Keratinocyte (primary cell): ENCODE measurements around the gene ZNF225. TPM values are rescaled to one million over a fixed set of nuclear protein-coding genes. Genes with fewer than 3 reads are reported as not detected.
A peak's percentile ranks its signal among the peaks of the same experiment; 100 is the strongest.

Experiments used
- DNase-seq: peaks from one replicate; pipeline ENCODE4 v3.0.0-alpha.2; 2011; ENCODE audit warnings: low read depth, missing footprints, low spot score
- FAIRE-seq: peaks from 2 replicates; lab custom pipeline; 2011; peaks lifted over from hg19 to GRCh38; lab: Jason Lieb, UNC
- H2AFZ ChIP-seq: 2 replicates; pipeline ENCODE4 v1.6.0; 2012; ENCODE audit warnings: low read length, control low read depth, inconsistent platforms; ENCODE audit not compliant: control insufficient read depth
- H3K27ac ChIP-seq: 2 replicates; pipeline ENCODE4 v1.5.1; 2011; ENCODE audit warnings: low read length; ENCODE audit not compliant: control insufficient read depth, insufficient read depth
- H3K27me3 ChIP-seq: 3 replicates; pipeline ENCODE4 v1.6.0; 2011; ENCODE audit warnings: low read length; ENCODE audit not compliant: control insufficient read depth, insufficient read depth; ENCODE audit errors: extremely low read depth
- H3K36me3 ChIP-seq, 2 experiments: 2 replicates in 1 of 2; 3 replicates in 1 of 2; pipeline ENCODE4 v1.5.1; 2011; ENCODE audit warnings: low read length in 2 of 2, mild to moderate bottlenecking in 1 of 2; ENCODE audit not compliant: control insufficient read depth in 2 of 2, insufficient read depth in 2 of 2; ENCODE audit errors: extremely low read depth in 1 of 2
- H3K4me1 ChIP-seq: 3 replicates; pipeline ENCODE4 v1.5.1; 2011; ENCODE audit warnings: low read length; ENCODE audit not compliant: control insufficient read depth, insufficient read depth; ENCODE audit errors: extremely low read depth
- H3K4me2 ChIP-seq: 3 replicates; pipeline ENCODE4 v1.6.0; 2011; ENCODE audit warnings: low read depth, low read length; ENCODE audit not compliant: control insufficient read depth, insufficient read depth; ENCODE audit errors: extremely low read depth
- H3K4me3 ChIP-seq, 3 experiments: fragments of 200-600 bp in 1 of 3; sonication (generic) in 1 of 3; 2 replicates in 2 of 3; 3 replicates in 1 of 3; pipeline ENCODE4 v1.5.1; 2011 to 2016; ENCODE audit warnings: low read length in 3 of 3, mild to moderate bottlenecking in 3 of 3, control low read depth in 2 of 3, inconsistent platforms in 1 of 3, low read depth in 1 of 3, mixed read lengths in 1 of 3, mixed run types in 1 of 3, moderate library complexity in 1 of 3; ENCODE audit not compliant: control insufficient read depth in 2 of 3, insufficient read depth in 2 of 3; ENCODE audit errors: extremely low read depth in 1 of 3
- H3K79me2 ChIP-seq: 2 replicates; pipeline ENCODE4 v1.6.0; 2012; ENCODE audit warnings: low read length; ENCODE audit not compliant: control insufficient read depth, insufficient read depth
- H3K9ac ChIP-seq: 3 replicates; pipeline ENCODE4 v1.6.0; 2011; ENCODE audit warnings: low read length; ENCODE audit not compliant: control insufficient read depth, insufficient read depth; ENCODE audit errors: extremely low read depth
- H3K9me1 ChIP-seq: 3 replicates; pipeline ENCODE4 v1.6.0; 2011; ENCODE audit warnings: low read length; ENCODE audit not compliant: control insufficient read depth, insufficient read depth; ENCODE audit errors: extremely low read depth
- H3K9me3 ChIP-seq: 2 replicates; pipeline ENCODE4 v1.5.1; 2012; ENCODE audit warnings: low read depth, low read length; ENCODE audit not compliant: control insufficient read depth
- H4K20me1 ChIP-seq: 3 replicates; pipeline ENCODE4 v1.6.0; 2011; ENCODE audit warnings: low read length; ENCODE audit not compliant: control insufficient read depth, insufficient read depth; ENCODE audit errors: extremely low read depth
- EZH2 ChIP-seq: IDR thresholded peaks from one replicate; pipeline ENCODE4 v1.6.1; 2012; ENCODE audit warnings: inconsistent platforms, mild to moderate bottlenecking, low read length, moderate library complexity
- dilution Hi-C: fragments of 300-500 bp; cut with MboI; formaldehyde crosslinking; loops from one replicate; pipeline ENCODE4 v1.7.0; 2020; ENCODE audit warnings: low sequenced_read_pairs; ENCODE audit not compliant: extremely low pct_ligation_motif_present
- polyA plus RNA-seq, 5 experiments: library from polyadenylated mRNA; depleted of rRNA in 3 of 5; stranded (reverse) in 3 of 5; stranded (forward) in 1 of 5; unstranded in 1 of 5; fragments of >200 nt; gene quantifications; 1 replicate in 1 of 5; 2 replicates in 3 of 5; 3 replicates in 1 of 5; pipeline versions ENCODE4 v1.2.1 to v1.2.3, GENCODE V29; 2011 to 2012; ENCODE audit warnings: missing spikeins in 2 of 5, low read depth in 1 of 5, low replicate concordance in 1 of 5
- TF ChIP-seq, protein P1 (sequence below), 3 experiments: IDR thresholded peaks in 1 of 3; conservative IDR thresholded peaks in 1 of 3; optimal IDR thresholded peaks in 1 of 3; 2 replicates in 2 of 3; 3 replicates in 1 of 3; pipeline versions ENCODE3 to v1.5.1; 2011; ENCODE audit warnings: low read length in 3 of 3, mild to moderate bottlenecking in 3 of 3, moderate library complexity in 2 of 3, control low read depth in 1 of 3, inconsistent platforms in 1 of 3; ENCODE audit not compliant: insufficient read depth in 2 of 3; ENCODE audit errors: extremely low read depth in 1 of 3

The ZNF225 gene
- polyA plus RNA-seq, 1 donor (not counting 4 experiments of a cell fraction or from before 2014, with no cell fraction given): 2.2 TPM

DNA sequence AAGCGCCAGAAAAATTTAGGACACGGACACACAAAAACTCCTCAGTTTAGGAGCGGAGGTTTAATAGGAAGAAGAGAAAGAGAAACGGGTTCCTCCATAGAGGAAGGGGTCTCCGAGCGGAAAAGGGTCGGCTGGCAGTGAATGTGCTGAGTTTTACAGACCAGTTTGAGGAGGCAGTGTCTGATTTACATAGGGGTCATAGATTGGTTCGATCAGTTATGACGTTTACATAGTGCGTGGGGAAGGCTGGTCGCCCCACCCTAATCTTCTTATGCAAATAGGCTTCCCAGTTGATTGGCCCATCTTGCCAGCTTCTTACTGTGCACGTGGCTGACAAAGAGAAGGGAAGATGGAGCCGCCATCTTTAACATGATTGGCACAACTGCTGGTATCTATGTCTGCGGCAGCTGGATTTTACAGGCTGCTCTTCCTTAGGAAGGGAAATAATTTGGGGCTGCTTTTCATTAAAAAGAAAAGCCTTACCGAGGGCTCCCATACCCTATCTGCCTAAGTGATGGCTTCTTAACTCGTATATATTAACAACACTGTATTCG, 1.2 kb upstream of the ZNF225 start:
- H3K9ac ChIP-seq: no peak overlapping the region
- DNase-seq: peak; percentile 33
- FAIRE-seq: peak; percentile 69

DNA sequence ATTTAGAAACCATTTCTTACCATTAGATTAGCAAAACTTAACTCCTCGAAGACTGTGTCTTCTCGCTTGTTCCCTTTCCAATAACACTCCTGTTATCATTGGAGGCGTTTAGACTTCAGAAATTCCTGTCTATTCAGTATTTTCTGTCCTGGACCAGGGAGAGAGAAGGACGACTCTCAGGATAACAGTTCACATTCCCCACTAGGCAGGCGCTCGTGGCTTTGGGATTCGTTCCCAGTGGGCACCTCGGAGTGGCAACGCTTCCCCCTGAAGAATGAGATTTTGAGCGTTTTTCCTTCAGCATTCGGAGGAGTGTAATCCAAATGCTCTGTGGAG, 429 bp upstream of the ZNF225 start:
- TF ChIP-seq EZH2: no peak
- TF ChIP-seq, protein P1, sequence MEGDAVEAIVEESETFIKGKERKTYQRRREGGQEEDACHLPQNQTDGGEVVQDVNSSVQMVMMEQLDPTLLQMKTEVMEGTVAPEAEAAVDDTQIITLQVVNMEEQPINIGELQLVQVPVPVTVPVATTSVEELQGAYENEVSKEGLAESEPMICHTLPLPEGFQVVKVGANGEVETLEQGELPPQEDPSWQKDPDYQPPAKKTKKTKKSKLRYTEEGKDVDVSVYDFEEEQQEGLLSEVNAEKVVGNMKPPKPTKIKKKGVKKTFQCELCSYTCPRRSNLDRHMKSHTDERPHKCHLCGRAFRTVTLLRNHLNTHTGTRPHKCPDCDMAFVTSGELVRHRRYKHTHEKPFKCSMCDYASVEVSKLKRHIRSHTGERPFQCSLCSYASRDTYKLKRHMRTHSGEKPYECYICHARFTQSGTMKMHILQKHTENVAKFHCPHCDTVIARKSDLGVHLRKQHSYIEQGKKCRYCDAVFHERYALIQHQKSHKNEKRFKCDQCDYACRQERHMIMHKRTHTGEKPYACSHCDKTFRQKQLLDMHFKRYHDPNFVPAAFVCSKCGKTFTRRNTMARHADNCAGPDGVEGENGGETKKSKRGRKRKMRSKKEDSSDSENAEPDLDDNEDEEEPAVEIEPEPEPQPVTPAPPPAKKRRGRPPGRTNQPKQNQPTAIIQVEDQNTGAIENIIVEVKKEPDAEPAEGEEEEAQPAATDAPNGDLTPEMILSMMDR (optimal IDR thresholded peaks at IDR 0.05 in 1 of 3, IDR thresholded peaks at IDR 0.05 in 1 of 3, conservative IDR thresholded peaks at IDR 0.05 in 1 of 3; ENCODE audit: extremely low read depth in 1 of 3, insufficient read depth in 2 of 3, low read length in 3 of 3): no peak

More for the DNA sequence above, 1.2 kb upstream of the ZNF225 start:
- peak overlapping the region; percentile 76 to 99 (median 98) for H3K4me3 ChIP-seq
- dilution Hi-C loops: no loop called here
- no peaks in the 10 kb centered on the region for H4K20me1 ChIP-seq
- no peaks in the 10 kb centered on the region for H3K4me1 ChIP-seq
- peak overlapping the region; percentile 91 for H3K4me2 ChIP-seq
- peaks cover 1 to 9% of the 10 kb centered on the region in 2 experiments for H3K36me3 ChIP-seq
- H3K9me1 ChIP-seq: no peaks in the 10 kb centered on the region
- peak overlapping the region; percentile 67 for H2AFZ ChIP-seq
- no peaks in the 10 kb centered on the region for H3K27me3 ChIP-seq
- H3K9me3 ChIP-seq: peaks cover 5% of the 10 kb centered on the region
- TF ChIP-seq, protein P1 (optimal IDR thresholded peaks at IDR 0.05 in 1 of 3, IDR thresholded peaks at IDR 0.05 in 1 of 3, conservative IDR thresholded peaks at IDR 0.05 in 1 of 3; ENCODE audit: extremely low read depth in 1 of 3, insufficient read depth in 2 of 3, low read length in 3 of 3): no peak
- no peak for TF ChIP-seq EZH2
- H3K27ac ChIP-seq: peak overlapping the region; percentile 19
- H3K79me2 ChIP-seq: no peaks in the 10 kb centered on the region

More for the DNA sequence above, 429 bp upstream of the ZNF225 start:
- no peaks in the 10 kb centered on the region for H3K9me1 ChIP-seq
- no peaks in the 10 kb centered on the region for H3K4me1 ChIP-seq
- H3K9me3 ChIP-seq: peaks cover 3% of the 10 kb centered on the region
- H4K20me1 ChIP-seq: no peaks in the 10 kb centered on the region
- FAIRE-seq: no peak
- dilution Hi-C loops: no loop called here
- H3K27me3 ChIP-seq: no peaks in the 10 kb centered on the region
- peaks cover 0 to 2% of the 10 kb centered on the region in 2 experiments for H3K36me3 ChIP-seq
- peak overlapping the region; percentile 91 for H3K4me2 ChIP-seq
- H3K79me2 ChIP-seq: no peaks in the 10 kb centered on the region
- peak overlapping the region; percentile 60 for H3K27ac ChIP-seq
- H3K9ac ChIP-seq: peak overlapping the region; percentile 79
- H3K4me3 ChIP-seq: peak overlapping the region; percentile 76 to 99 (median 98)
- H2AFZ ChIP-seq: peak overlapping the region; percentile 95
- DNase-seq: no peak
